GM23338 (cell line): ENCODE data around the gene INHBC. TPM values are rescaled to one million over a fixed set of nuclear protein-coding genes. Genes with fewer than 3 reads are reported as not detected.

ENCODE experiments used
- ATAC-seq: fragments of 200-7000 bp; cut with Tn5 transposase; 3 replicates; pipeline ENCODE4 v1.9.1; 2020
- DNase-seq: peaks from one replicate; pipeline ENCODE4 v3.0.0-alpha.2; 2015; ENCODE audit warnings: low spot score
- H2AFZ ChIP-seq: fragments of 200-600 bp; sonication (generic); 2 replicates; pipeline ENCODE4 v1.8.0; 2016; ENCODE audit warnings: antibody characterized with exemption, mild to moderate bottlenecking, moderate library complexity
- H3F3A ChIP-seq: fragments of 200-600 bp; sonication (generic); replicated peaks from 2 replicates; pipeline ENCODE4 v1.8.0; 2017; ENCODE audit warnings: antibody characterized with exemption, mixed run types, low read depth
- H3K27ac ChIP-seq: fragments of 200-600 bp; sonication (generic); 2 replicates; pipeline ENCODE4 v1.6.1; 2016; ENCODE audit warnings: low read depth
- H3K27me3 ChIP-seq: fragments of 200-600 bp; sonication (generic); 2 replicates; pipeline ENCODE4 v1.8.0; 2016; ENCODE audit warnings: mild to moderate bottlenecking, mixed run types, moderate library complexity; ENCODE audit not compliant: insufficient read depth
- H3K36me3 ChIP-seq: fragments of 200-600 bp; sonication (generic); 2 replicates; pipeline ENCODE4 v1.8.0; 2016; ENCODE audit warnings: mild to moderate bottlenecking; ENCODE audit not compliant: insufficient read depth
- H3K4me1 ChIP-seq: fragments of 200-600 bp; sonication (generic); 2 replicates; pipeline ENCODE4 v1.8.0; 2016; ENCODE audit warnings: mild to moderate bottlenecking, moderate library complexity; ENCODE audit not compliant: insufficient read depth
- H3K4me2 ChIP-seq: fragments of 200-600 bp; sonication (generic); 2 replicates; pipeline ENCODE4 v1.7.1; 2017; ENCODE audit warnings: mixed run types
- H3K4me3 ChIP-seq: fragments of 200-600 bp; sonication (generic); 2 replicates; pipeline ENCODE4 v1.6.1; 2016; ENCODE audit warnings: mixed run types
- H3K79me2 ChIP-seq: fragments of 200-600 bp; sonication (generic); replicated peaks from 2 replicates; pipeline ENCODE4 v1.8.0; 2017; ENCODE audit warnings: mild to moderate bottlenecking; ENCODE audit not compliant: insufficient read depth
- H3K9me2 ChIP-seq: fragments of 200-600 bp; sonication (generic); 2 replicates; pipeline ENCODE4 v1.8.0; 2017; ENCODE audit not compliant: insufficient read depth
- H4K20me1 ChIP-seq: fragments of 200-600 bp; sonication (generic); replicated peaks from 2 replicates; pipeline ENCODE4 v1.8.0; 2017; ENCODE audit warnings: mild to moderate bottlenecking; ENCODE audit not compliant: insufficient read depth
- H3K27ac Mint-ChIP-seq: 2 replicates; pipeline ENCODE4 v1.8.0; 2020; ENCODE audit warnings: inconsistent platforms, mild to moderate bottlenecking, moderate library complexity, mixed read lengths
- H3K27me3 Mint-ChIP-seq: 3 replicates; pipeline ENCODE4 v1.8.0; 2022; ENCODE audit warnings: low read depth, mild to moderate bottlenecking, moderate library complexity, mixed read lengths, inconsistent platforms; ENCODE audit not compliant: insufficient read depth, poor library complexity
- H3K36me3 Mint-ChIP-seq: 3 replicates; pipeline ENCODE4 v1.8.0; 2021; ENCODE audit warnings: low read depth, mild to moderate bottlenecking, inconsistent platforms, moderate library complexity, mixed read lengths
- H3K4me1 Mint-ChIP-seq: 3 replicates; pipeline ENCODE4 v1.8.0; 2020; ENCODE audit warnings: mild to moderate bottlenecking, inconsistent platforms, mixed read lengths
- H3K4me3 Mint-ChIP-seq: 3 replicates; pipeline ENCODE4 v1.8.0; 2021; ENCODE audit warnings: moderate library complexity, mild to moderate bottlenecking, inconsistent platforms, mixed read lengths
- H3K9me3 Mint-ChIP-seq: 3 replicates; pipeline ENCODE4 v1.8.0; 2020; ENCODE audit warnings: moderate library complexity, mild to moderate bottlenecking, inconsistent platforms, mixed read lengths
- CREB1 ChIP-seq: fragments of 250-450 bp; sonication (Bioruptor Pico); IDR thresholded peaks from 2 replicates; pipeline ENCODE4 v1.5.0; 2020; ENCODE audit warnings: low read depth, mild to moderate bottlenecking, moderate library complexity
- CTCF ChIP-seq, 2 experiments: fragments of 200-600 bp in 1 of 2; sonication (generic) in 1 of 2; conservative IDR thresholded peaks; 2 replicates each; pipeline versions ENCODE4 v1.5.1 to v1.6.1; 2016 to 2017; ENCODE audit warnings: antibody characterized with exemption in 2 of 2, low read depth in 2 of 2, mild to moderate bottlenecking in 2 of 2, moderate library complexity in 1 of 2
- EZH2 ChIP-seq: fragments of 200-600 bp; sonication (generic); IDR thresholded peaks from one replicate; pipeline ENCODE4 v1.8.0; 2017; ENCODE audit warnings: antibody characterized with exemption, mild to moderate bottlenecking, low read depth; ENCODE audit not compliant: unreplicated experiment
- EZH2phosphoT487 ChIP-seq: fragments of 200-600 bp; sonication (generic); IDR thresholded peaks from one replicate; pipeline ENCODE4 v1.8.1; 2018; ENCODE audit warnings: antibody characterized with exemption; ENCODE audit not compliant: unreplicated experiment
- POLR2AphosphoS5 ChIP-seq: IDR thresholded peaks from 2 replicates; pipeline ENCODE4 v1.6.1; 2016; ENCODE audit warnings: antibody characterized with exemption, low read depth
- REST ChIP-seq: IDR thresholded peaks from one replicate; pipeline ENCODE4 v1.6.1; 2018; ENCODE audit warnings: antibody characterized with exemption; ENCODE audit not compliant: unreplicated experiment
- STAT1 ChIP-seq: IDR thresholded peaks from one replicate; pipeline ENCODE4 v1.6.1; 2016; ENCODE audit warnings: antibody characterized with exemption; ENCODE audit not compliant: unreplicated experiment
- ZNF114 ChIP-seq: fragments of 250-450 bp; sonication (Bioruptor Pico); IDR thresholded peaks from 2 replicates; pipeline ENCODE4 v1.5.0; 2020; ENCODE audit warnings: mild to moderate bottlenecking, moderate library complexity
- ZNF331 ChIP-seq: fragments of 250-450 bp; sonication (Bioruptor Pico); IDR thresholded peaks from 2 replicates; pipeline ENCODE4 v1.5.0; 2020; ENCODE audit warnings: low read depth, mild to moderate bottlenecking, moderate library complexity
- polyA plus RNA-seq: library from polyadenylated mRNA; unstranded; fragments of >200 nt; fragmentation: Nextera tagmentation; extraction: Ambion mirVana; gene quantifications from 2 replicates; pipeline ENCODE4 v1.2.1, GENCODE V29; 2016
- total RNA-seq: library from RNA; depleted of rRNA; stranded (reverse); fragments of >200 nt; shearing (Covaris generic); gene quantifications from 2 replicates; pipeline ENCODE4 v1.2.3, GENCODE V29; 2014
- TF ChIP-seq, protein P1 (sequence below): fragments of 250-450 bp; sonication (Bioruptor Pico); IDR thresholded peaks from 2 replicates; pipeline ENCODE4 v1.5.0; 2020; ENCODE audit warnings: mild to moderate bottlenecking, moderate library complexity

INHBC gene
- total and polyA plus RNA-seq, 2 experiments from 2014 or later: 0.53 TPM; not detected in 1

DNA sequence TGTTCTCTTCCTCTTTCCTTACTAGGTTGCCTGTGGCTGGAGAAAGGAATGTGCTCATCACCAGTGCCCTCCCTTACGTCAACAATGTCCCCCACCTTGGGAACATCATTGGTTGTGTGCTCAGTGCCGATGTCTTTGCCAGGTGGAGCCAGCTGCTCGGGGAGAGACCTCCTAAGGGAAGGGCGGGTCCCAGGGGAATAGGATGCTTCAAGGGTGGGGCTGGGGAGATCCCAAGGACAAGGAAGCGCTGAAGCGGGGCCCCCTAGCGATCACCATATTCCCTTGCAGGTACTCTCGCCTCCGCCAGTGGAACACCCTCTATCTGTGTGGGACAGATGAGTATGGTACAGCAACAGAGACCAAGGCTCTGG lies 63.5 kb downstream of the INHBC start:
- Mint-ChIP-seq H3K4me1 (peaks cover 2% of the 10 kb centered on the region; the same call in 2 of the 3 replicates), H3K27me3 (peaks cover 13% of the 10 kb centered on the region), H3K27ac (peak overlapping the region; percentile 56; the same call in 1 of the 2 replicates), H3K4me3 (no peak overlapping the region), H3K36me3 (peaks cover 92% of the 10 kb centered on the region), H3K9me3 (no peaks in the 10 kb centered on the region)
- no peaks in the 10 kb centered on the region for H3K27me3 ChIP-seq
- no peak overlapping the region for H3K4me3 ChIP-seq
- H4K20me1 ChIP-seq: peaks cover 34% of the 10 kb centered on the region
- H2AFZ ChIP-seq: no peak overlapping the region
- H3K4me2 ChIP-seq: no peak overlapping the region
- peaks cover 34% of the 10 kb centered on the region for H3F3A ChIP-seq
- TF ChIP-seq CREB1 (no peak), POLR2AphosphoS5 (peak; percentile 26; the same call in 1 of the 2 replicates), CTCF (conservative IDR thresholded peaks at IDR 0.05; ENCODE audit: low read depth in 2 of 2) (peak; percentile 40 to 51)
- no peaks in the 10 kb centered on the region for H3K9me2 ChIP-seq
- peak; percentile 68 for DNase-seq
- H3K4me1 ChIP-seq: no peaks in the 10 kb centered on the region
- peak; percentile 88 for ATAC-seq
- H3K36me3 ChIP-seq: peaks cover 77% of the 10 kb centered on the region
- H3K27ac ChIP-seq: no peak overlapping the region
- peaks cover 23% of the 10 kb centered on the region for H3K79me2 ChIP-seq

DNA sequence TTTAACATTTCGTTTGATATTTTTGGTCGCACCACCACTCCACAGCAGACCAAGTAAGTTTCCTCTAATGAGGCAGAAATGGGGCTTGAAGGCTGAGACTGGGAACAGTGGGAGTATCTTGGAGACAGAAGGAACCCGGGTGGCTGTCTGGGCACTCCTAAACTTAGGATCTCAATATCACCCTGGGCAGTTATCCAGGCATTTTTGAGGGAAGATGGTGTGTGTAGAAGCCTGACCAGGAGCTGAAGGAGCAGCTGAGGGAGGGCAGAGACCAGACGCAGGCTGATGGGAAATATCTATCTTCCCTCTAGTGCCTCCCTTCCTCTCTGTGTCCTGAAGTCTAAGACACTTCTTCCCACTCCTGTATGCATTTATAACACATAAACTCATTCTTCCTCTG lies 64.0 kb downstream of the INHBC start:
- Histone ChIP-seq H4K20me1 (peaks cover 34% of the 10 kb centered on the region), H3K27me3 (no peaks in the 10 kb centered on the region), H3K36me3 (peaks cover 80% of the 10 kb centered on the region), H3K4me1 (no peaks in the 10 kb centered on the region), H2AFZ (no peak overlapping the region), H3K27ac (no peak overlapping the region), H3K4me3 (no peak overlapping the region), H3F3A (peaks cover 38% of the 10 kb centered on the region), H3K79me2 (peaks cover 23% of the 10 kb centered on the region), H3K9me2 (no peaks in the 10 kb centered on the region), H3K4me2 (no peak overlapping the region)
- no peak for ATAC-seq
- Mint-ChIP-seq H3K27me3 (peaks cover 13% of the 10 kb centered on the region), H3K4me1 (peaks cover 2% of the 10 kb centered on the region; the same call in 2 of the 3 replicates), H3K9me3 (no peaks in the 10 kb centered on the region), H3K36me3 (peaks cover 97% of the 10 kb centered on the region), H3K27ac (peak overlapping the region; percentile 56; the same call in 1 of the 2 replicates), H3K4me3 (no peak overlapping the region)
- DNase-seq: no peak
- no peak for TF ChIP-seq ZNF331 (CRISPR knock-in tag)
- TF ChIP-seq POLR2AphosphoS5: no peak
- no peak for TF ChIP-seq STAT1
- no peak for TF ChIP-seq REST
- TF ChIP-seq, protein P1, sequence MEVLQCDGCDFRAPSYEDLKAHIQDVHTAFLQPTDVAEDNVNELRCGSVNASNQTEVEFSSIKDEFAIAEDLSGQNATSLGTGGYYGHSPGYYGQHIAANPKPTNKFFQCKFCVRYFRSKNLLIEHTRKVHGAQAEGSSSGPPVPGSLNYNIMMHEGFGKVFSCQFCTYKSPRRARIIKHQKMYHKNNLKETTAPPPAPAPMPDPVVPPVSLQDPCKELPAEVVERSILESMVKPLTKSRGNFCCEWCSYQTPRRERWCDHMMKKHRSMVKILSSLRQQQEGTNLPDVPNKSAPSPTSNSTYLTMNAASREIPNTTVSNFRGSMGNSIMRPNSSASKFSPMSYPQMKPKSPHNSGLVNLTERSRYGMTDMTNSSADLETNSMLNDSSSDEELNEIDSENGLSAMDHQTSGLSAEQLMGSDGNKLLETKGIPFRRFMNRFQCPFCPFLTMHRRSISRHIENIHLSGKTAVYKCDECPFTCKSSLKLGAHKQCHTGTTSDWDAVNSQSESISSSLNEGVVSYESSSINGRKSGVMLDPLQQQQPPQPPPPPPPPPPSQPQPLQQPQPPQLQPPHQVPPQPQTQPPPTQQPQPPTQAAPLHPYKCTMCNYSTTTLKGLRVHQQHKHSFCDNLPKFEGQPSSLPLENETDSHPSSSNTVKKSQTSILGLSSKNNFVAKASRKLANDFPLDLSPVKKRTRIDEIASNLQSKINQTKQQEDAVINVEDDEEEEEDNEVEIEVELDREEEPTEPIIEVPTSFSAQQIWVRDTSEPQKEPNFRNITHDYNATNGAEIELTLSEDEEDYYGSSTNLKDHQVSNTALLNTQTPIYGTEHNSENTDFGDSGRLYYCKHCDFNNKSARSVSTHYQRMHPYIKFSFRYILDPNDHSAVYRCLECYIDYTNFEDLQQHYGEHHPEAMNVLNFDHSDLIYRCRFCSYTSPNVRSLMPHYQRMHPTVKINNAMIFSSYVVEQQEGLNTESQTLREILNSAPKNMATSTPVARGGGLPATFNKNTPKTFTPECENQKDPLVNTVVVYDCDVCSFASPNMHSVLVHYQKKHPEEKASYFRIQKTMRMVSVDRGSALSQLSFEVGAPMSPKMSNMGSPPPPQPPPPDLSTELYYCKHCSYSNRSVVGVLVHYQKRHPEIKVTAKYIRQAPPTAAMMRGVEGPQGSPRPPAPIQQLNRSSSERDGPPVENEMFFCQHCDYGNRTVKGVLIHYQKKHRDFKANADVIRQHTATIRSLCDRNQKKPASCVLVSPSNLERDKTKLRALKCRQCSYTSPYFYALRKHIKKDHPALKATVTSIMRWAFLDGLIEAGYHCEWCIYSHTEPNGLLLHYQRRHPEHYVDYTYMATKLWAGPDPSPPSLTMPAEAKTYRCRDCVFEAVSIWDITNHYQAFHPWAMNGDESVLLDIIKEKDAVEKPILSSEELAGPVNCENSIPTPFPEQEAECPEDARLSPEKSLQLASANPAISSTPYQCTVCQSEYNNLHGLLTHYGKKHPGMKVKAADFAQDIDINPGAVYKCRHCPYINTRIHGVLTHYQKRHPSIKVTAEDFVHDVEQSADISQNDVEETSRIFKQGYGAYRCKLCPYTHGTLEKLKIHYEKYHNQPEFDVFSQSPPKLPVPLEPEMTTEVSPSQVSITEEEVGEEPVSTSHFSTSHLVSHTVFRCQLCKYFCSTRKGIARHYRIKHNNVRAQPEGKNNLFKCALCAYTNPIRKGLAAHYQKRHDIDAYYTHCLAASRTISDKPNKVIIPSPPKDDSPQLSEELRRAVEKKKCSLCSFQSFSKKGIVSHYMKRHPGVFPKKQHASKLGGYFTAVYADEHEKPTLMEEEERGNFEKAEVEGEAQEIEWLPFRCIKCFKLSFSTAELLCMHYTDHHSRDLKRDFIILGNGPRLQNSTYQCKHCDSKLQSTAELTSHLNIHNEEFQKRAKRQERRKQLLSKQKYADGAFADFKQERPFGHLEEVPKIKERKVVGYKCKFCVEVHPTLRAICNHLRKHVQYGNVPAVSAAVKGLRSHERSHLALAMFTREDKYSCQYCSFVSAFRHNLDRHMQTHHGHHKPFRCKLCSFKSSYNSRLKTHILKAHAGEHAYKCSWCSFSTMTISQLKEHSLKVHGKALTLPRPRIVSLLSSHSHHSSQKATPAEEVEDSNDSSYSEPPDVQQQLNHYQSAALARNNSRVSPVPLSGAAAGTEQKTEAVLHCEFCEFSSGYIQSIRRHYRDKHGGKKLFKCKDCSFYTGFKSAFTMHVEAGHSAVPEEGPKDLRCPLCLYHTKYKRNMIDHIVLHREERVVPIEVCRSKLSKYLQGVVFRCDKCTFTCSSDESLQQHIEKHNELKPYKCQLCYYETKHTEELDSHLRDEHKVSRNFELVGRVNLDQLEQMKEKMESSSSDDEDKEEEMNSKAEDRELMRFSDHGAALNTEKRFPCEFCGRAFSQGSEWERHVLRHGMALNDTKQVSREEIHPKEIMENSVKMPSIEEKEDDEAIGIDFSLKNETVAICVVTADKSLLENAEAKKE (CRISPR knock-in tag): no peak
- TF ChIP-seq ZNF114: no peak
- no peak for TF ChIP-seq EZH2
- TF ChIP-seq EZH2phosphoT487: no peak
